ENCODE measurements around the gene SAE1. TPM values are rescaled to one million over a fixed set of nuclear protein-coding genes. Genes with fewer than 3 reads are reported as not detected.

The SAE1 gene
- total and polyA plus RNA-seq, 10 of the 15 experiments (the other 5 are each of a cell fraction or from before 2014, with no cell fraction given): 62.0 to 246 (median 148) TPM

DNA sequence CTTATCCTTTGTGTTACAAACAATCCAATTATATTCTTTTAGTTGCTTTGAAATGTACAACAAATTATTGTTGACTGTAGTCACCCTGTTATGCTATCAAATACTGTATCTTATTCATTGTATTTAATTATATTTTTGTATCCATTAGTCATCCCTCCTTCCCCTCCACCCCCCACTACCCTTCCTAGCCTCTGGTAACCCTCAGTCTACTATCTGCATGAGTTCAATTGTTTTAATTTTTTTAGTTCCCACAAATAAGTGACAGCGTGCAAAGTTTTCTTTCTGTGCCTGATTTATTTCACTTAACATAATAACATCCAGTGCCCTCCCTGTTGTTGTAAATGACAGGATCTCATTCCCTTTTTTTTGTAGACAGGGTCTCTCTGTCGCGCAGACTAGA lies 4.5 kb downstream of the SAE1 start:
- BruUV-seq (replicated peaks): no TSS peak
- Histone ChIP-seq H3K4me3 (no peak overlapping the region), H3K79me2 (ENCODE audit: control insufficient read depth, insufficient read depth, low read length) (peaks cover 81% of the 10 kb centered on the region), H3K9me3 (replicated peaks; ENCODE audit: control insufficient read depth, insufficient read depth, low read length) (peaks cover 1% of the 10 kb centered on the region; the same call in 1 of the 3 replicates), H3K27me3 (replicated peaks in 1 of 2; ENCODE audit: control insufficient read depth in 2 of 2, insufficient read depth in 2 of 2, low read length in 1 of 2) (no peaks in the 10 kb centered on the region), H3K36me3 (ENCODE audit: control insufficient read depth in 2 of 2, insufficient read depth in 2 of 2, low read length in 1 of 2) (peaks cover 0 to 3% of the 10 kb centered on the region in 2 experiments), H2AFZ (ENCODE audit: control insufficient read depth, low read depth, low read length) (no peak overlapping the region), H3K9ac (ENCODE audit: control insufficient read depth, insufficient read depth, low read length) (no peak overlapping the region), H3K4me2 (ENCODE audit: control insufficient read depth, insufficient read depth) (0 out of 2 replicates have a peak overlapping the region, but pooled peaks have one; percentile 14), H3K4me1 (ENCODE audit: control insufficient read depth, insufficient read depth, low read length) (peaks cover 3% of the 10 kb centered on the region; the same call in 1 of the 2 replicates), H4K20me1 (ENCODE audit: control insufficient read depth, insufficient read depth) (peaks cover 2% of the 10 kb centered on the region; the same call in 1 of the 2 replicates), H3K27ac (ENCODE audit: control insufficient read depth, insufficient read depth) (no peak overlapping the region)
- TF ChIP-seq EP300 (IDR thresholded peaks at IDR 0.05; ENCODE audit: borderline replicate concordance in 1 of 2, control insufficient read depth in 1 of 2, low read depth in 2 of 2, low read length in 2 of 2) (no peak), CHD1 (IDR thresholded peaks at IDR 0.05; ENCODE audit: low read depth, low read length) (no peak), ZNF217 (IDR thresholded peaks at IDR 0.05) (no peak), TARDBP (IDR thresholded peaks at IDR 0.05; ENCODE audit: borderline replicate concordance) (no peak), ZNF622 (IDR thresholded peaks at IDR 0.05) (no peak), CBX5 (IDR thresholded peaks at IDR 0.05; ENCODE audit: low read depth) (no peak), SPI1 (IDR thresholded peaks at IDR 0.05; ENCODE audit: borderline replicate concordance, insufficient read depth, low read depth, low read length) (no peak), FOXK2 (IDR thresholded peaks at IDR 0.05) (no peak), TAF1 (IDR thresholded peaks at IDR 0.05; ENCODE audit: borderline replicate concordance, low read depth, low read length) (no peak), PAX5 (IDR thresholded peaks at IDR 0.05; ENCODE audit: borderline replicate concordance, low read depth, low read length) (no peak), POLR2A (IDR thresholded peaks at IDR 0.05; ENCODE audit: low read depth, low read length) (no peak), SIX5 (IDR thresholded peaks at IDR 0.05; ENCODE audit: low read depth, low read length, severe bottlenecking) (no peak), ASH2L (IDR thresholded peaks at IDR 0.05; ENCODE audit: borderline replicate concordance, low read depth) (no peak), SMC3 (IDR thresholded peaks at IDR 0.05; ENCODE audit: borderline replicate concordance, low read length) (no peak)
- TF ChIP-seq, protein P1, sequence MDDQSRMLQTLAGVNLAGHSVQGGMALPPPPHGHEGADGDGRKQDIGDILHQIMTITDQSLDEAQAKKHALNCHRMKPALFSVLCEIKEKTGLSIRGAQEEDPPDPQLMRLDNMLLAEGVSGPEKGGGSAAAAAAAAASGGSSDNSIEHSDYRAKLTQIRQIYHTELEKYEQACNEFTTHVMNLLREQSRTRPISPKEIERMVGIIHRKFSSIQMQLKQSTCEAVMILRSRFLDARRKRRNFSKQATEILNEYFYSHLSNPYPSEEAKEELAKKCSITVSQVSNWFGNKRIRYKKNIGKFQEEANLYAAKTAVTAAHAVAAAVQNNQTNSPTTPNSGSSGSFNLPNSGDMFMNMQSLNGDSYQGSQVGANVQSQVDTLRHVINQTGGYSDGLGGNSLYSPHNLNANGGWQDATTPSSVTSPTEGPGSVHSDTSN (IDR thresholded peaks at IDR 0.05; ENCODE audit: insufficient replicate concordance, low read depth, low read length): no peak
- TF ChIP-seq, protein P2, sequence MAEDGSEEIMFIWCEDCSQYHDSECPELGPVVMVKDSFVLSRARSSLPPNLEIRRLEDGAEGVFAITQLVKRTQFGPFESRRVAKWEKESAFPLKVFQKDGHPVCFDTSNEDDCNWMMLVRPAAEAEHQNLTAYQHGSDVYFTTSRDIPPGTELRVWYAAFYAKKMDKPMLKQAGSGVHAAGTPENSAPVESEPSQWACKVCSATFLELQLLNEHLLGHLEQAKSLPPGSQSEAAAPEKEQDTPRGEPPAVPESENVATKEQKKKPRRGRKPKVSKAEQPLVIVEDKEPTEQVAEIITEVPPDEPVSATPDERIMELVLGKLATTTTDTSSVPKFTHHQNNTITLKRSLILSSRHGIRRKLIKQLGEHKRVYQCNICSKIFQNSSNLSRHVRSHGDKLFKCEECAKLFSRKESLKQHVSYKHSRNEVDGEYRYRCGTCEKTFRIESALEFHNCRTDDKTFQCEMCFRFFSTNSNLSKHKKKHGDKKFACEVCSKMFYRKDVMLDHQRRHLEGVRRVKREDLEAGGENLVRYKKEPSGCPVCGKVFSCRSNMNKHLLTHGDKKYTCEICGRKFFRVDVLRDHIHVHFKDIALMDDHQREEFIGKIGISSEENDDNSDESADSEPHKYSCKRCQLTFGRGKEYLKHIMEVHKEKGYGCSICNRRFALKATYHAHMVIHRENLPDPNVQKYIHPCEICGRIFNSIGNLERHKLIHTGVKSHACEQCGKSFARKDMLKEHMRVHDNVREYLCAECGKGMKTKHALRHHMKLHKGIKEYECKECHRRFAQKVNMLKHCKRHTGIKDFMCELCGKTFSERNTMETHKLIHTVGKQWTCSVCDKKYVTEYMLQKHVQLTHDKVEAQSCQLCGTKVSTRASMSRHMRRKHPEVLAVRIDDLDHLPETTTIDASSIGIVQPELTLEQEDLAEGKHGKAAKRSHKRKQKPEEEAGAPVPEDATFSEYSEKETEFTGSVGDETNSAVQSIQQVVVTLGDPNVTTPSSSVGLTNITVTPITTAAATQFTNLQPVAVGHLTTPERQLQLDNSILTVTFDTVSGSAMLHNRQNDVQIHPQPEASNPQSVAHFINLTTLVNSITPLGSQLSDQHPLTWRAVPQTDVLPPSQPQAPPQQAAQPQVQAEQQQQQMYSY (CRISPR knock-in tag; IDR thresholded peaks at IDR 0.05): no peak
- ChIA-PET RAD21 (ENCODE audit: unreplicated experiment) (interaction anchor here (2.1 kb wide), 1 partner anchor 109 kb away, joined by 4 read pairs; no protein-coding TSS in a partner anchor), POLR2A (interaction anchor here (1.0 kb wide), 1 partner anchor 9 kb away, joined by 3 read pairs; no protein-coding TSS in a partner anchor), SMC1A (ENCODE audit: uncharacterized antibody, unreplicated experiment) (interaction anchor here (0.8 kb wide), 1 partner anchor 9 kb away, joined by 3 read pairs; no protein-coding TSS in a partner anchor), CTCF (interaction anchor here (1.1 to 2.0 kb wide), 4 partner anchors 15 to 122 kb away, joined by 3 to 7 read pairs (median 4); no protein-coding TSS in a partner anchor)
- WGBS (ENCODE audit: insufficient coverage, insufficient replicate concordance, low lambda C conversion rate, missing lambda C conversion rate): 98% methylated on average over 3 of the region's 3 CpGs
- in situ Hi-C loops (cut with MboI) (no loop called here), intact Hi-C loops (cut with micrococcal nuclease; ENCODE audit: unreplicated experiment) (no loop called here)
- ATAC-seq (no peak), DNase-seq (ENCODE audit: low read depth, low spot score) (no peak), FAIRE-seq (no peak)

All from GM12878 (cell line).